Measurements from ENCODE around the gene RUNX1. TPM values are rescaled to one million over a fixed set of nuclear protein-coding genes. Genes with fewer than 3 reads are reported as not detected.

Gene RUNX1
- total RNA-seq, 1 donor from 2014 or later = 62.1 TPM

GRCh38 chr21:34886240-34887104, 162.6 kb downstream of the RUNX1 start:
- Histone ChIP-seq H3K4me3 (peak overlapping the region; percentile 64 to 84), H3K36me3 (no peaks in the 10 kb centered on the region), H3K27ac (peak overlapping the region; percentile 90), H3K27me3 (no peaks in the 10 kb centered on the region), H3K9me3 (no peaks in the 10 kb centered on the region), H3K4me1 (peaks cover 26% of the 10 kb centered on the region)
- peak in 1 of 2 donors; percentile 89 for DNase-seq (ENCODE audit: extremely low spot score in 2 of 2)
- intact Hi-C loops (cut with DNase I) = loop anchor here (5.0 kb wide), 1 partner anchor 89 kb away; no protein-coding TSS in a partner anchor
- TF ChIP-seq POLR2AphosphoS5 (IDR thresholded peaks at IDR 0.05; ENCODE audit: insufficient read depth in 1 of 2, low read depth in 1 of 2) (peak in 1 of 2 donors; percentile 54), CTCF (IDR thresholded peaks at IDR 0.05) (no peak)

GRCh38 chr21:34885626-34886239, 163.4 kb downstream of the RUNX1 start:
- peak in 1 of 2 donors; percentile 78 for DNase-seq (ENCODE audit: extremely low spot score in 2 of 2)
- Histone ChIP-seq H3K9me3 (no peaks in the 10 kb centered on the region), H3K36me3 (no peaks in the 10 kb centered on the region), H3K27ac (peak overlapping the region; percentile 90), H3K4me3 (peak overlapping the region; percentile 64 to 84), H3K27me3 (no peaks in the 10 kb centered on the region), H3K4me1 (peaks cover 21% of the 10 kb centered on the region)
- TF ChIP-seq POLR2A (IDR thresholded peaks at IDR 0.05) = no peak
- no peak for TF ChIP-seq POLR2AphosphoS5 (IDR thresholded peaks at IDR 0.05; ENCODE audit: insufficient read depth in 1 of 2, low read depth in 1 of 2)
- intact Hi-C loops (cut with DNase I) = loop anchor here (5.0 kb wide), 1 partner anchor 88 kb away; no protein-coding TSS in a partner anchor

GRCh38 chr21:34885125-34885524, 164.0 kb downstream of the RUNX1 start:
- TF ChIP-seq POLR2A (IDR thresholded peaks at IDR 0.05) (no peak), POLR2AphosphoS5 (IDR thresholded peaks at IDR 0.05; ENCODE audit: insufficient read depth in 1 of 2, low read depth in 1 of 2) (no peak), CTCF (IDR thresholded peaks at IDR 0.05) (no peak)
- Histone ChIP-seq H3K9me3 (no peaks in the 10 kb centered on the region), H3K27me3 (no peaks in the 10 kb centered on the region), H3K4me1 (peaks cover 15% of the 10 kb centered on the region), H3K27ac (peak overlapping the region; percentile 90), H3K36me3 (peaks cover 0 to 4% of the 10 kb centered on the region in 2 donors), H3K4me3 (peak overlapping the region; percentile 64 to 84)
- intact Hi-C loops (cut with DNase I) = loop anchor here (5.0 kb wide), 1 partner anchor 88 kb away; no protein-coding TSS in a partner anchor
- DNase-seq (ENCODE audit: extremely low spot score in 2 of 2) = peak in 1 of 2 donors; percentile 65

GRCh38 chr21:34884346-34884929, 164.7 kb downstream of the RUNX1 start:
- peaks cover 0 to 9% of the 10 kb centered on the region in 2 donors for H3K36me3 ChIP-seq
- peak in 1 of 2 donors; percentile 18 for DNase-seq (ENCODE audit: extremely low spot score in 2 of 2)
- intact Hi-C loops (cut with DNase I) = no loop called here
- H3K4me3 ChIP-seq = peak overlapping the region; percentile 26 to 64
- peak overlapping the region; percentile 90 for H3K27ac ChIP-seq
- H3K4me1 ChIP-seq = peaks cover 15% of the 10 kb centered on the region
- no peaks in the 10 kb centered on the region for H3K27me3 ChIP-seq
- H3K9me3 ChIP-seq = no peaks in the 10 kb centered on the region
- TF ChIP-seq CTCF (IDR thresholded peaks at IDR 0.05) = no peak
- no peak for TF ChIP-seq POLR2AphosphoS5 (IDR thresholded peaks at IDR 0.05; ENCODE audit: insufficient read depth in 1 of 2, low read depth in 1 of 2)
- TF ChIP-seq POLR2A (IDR thresholded peaks at IDR 0.05) = no peak

Measured in vagina (tissue), 2 donors.